PC-9 (cell line): Measurements from ENCODE around the gene SDR39U1. TPM values are rescaled to one million over a fixed set of nuclear protein-coding genes. Genes with fewer than 3 reads are reported as not detected.

ENCODE experiments used
- BruUV-seq: library from RNA; stranded (reverse); fragments of 400-500 nt; replicated peaks from 2 replicates; lab custom pipeline; 2021; lab: Mats Ljungman, UMichigan
- CTCF ChIA-PET: fragments of 300-600 bp; sonication (Branson Sonifier 250); formaldehyde crosslinking; loops from one replicate; lab custom pipeline; 2022; ENCODE audit warnings: antibody characterized with exemption; lab: Charles Lee
- POLR2A ChIA-PET: fragments of 300-600 bp; sonication (Branson Sonifier 250); formaldehyde crosslinking; loops from one replicate; lab custom pipeline; 2022; ENCODE audit warnings: antibody characterized with exemption; ENCODE audit not compliant: unreplicated experiment; lab: Charles Lee
- DNase-seq, 2 experiments: peaks; one replicate each; pipeline versions ENCODE4 v3.0.0 to v3.0.0-alpha.2; 2015 to 2022; ENCODE audit warnings: mixed read lengths in 1 of 2
- H2AFZ ChIP-seq: fragments of 200-600 bp; sonication (generic); 2 replicates; pipeline ENCODE4 v1.8.1; 2017; ENCODE audit warnings: antibody characterized with exemption
- H3F3A ChIP-seq: fragments of 200-600 bp; sonication (generic); 2 replicates; pipeline ENCODE4 v1.8.1; 2017; ENCODE audit warnings: antibody characterized with exemption, mild to moderate bottlenecking, low read depth; ENCODE audit not compliant: insufficient read depth
- H3K27ac ChIP-seq: fragments of 200-600 bp; sonication (generic); 2 replicates; pipeline ENCODE4 v1.6.1; 2016; ENCODE audit warnings: mixed run types
- H3K27me3 ChIP-seq: fragments of 200-600 bp; sonication (generic); 2 replicates; pipeline ENCODE4 v1.6.1; 2016; ENCODE audit warnings: low read depth, mixed run types; ENCODE audit not compliant: insufficient read depth
- H3K36me3 ChIP-seq: fragments of 200-600 bp; sonication (generic); 2 replicates; pipeline ENCODE4 v1.6.1; 2016; ENCODE audit warnings: low read depth, mixed run types
- H3K4me1 ChIP-seq: fragments of 200-600 bp; sonication (generic); replicated peaks from 2 replicates; pipeline ENCODE4 v1.6.1; 2016; ENCODE audit warnings: mixed run types; ENCODE audit not compliant: insufficient read depth
- H3K4me2 ChIP-seq: fragments of 200-600 bp; sonication (generic); 2 replicates; pipeline ENCODE4 v1.6.1; 2017; ENCODE audit warnings: mixed run types
- H3K4me3 ChIP-seq: fragments of 200-600 bp; sonication (generic); 2 replicates; pipeline ENCODE4 v1.6.1; 2016; ENCODE audit warnings: mixed run types
- H3K79me2 ChIP-seq: fragments of 200-600 bp; sonication (generic); 2 replicates; pipeline ENCODE4 v1.6.1; 2017; ENCODE audit warnings: low read depth, mixed run types
- H3K9me2 ChIP-seq: fragments of 200-600 bp; sonication (generic); 2 replicates; pipeline ENCODE4 v1.8.1; 2017; ENCODE audit warnings: mild to moderate bottlenecking; ENCODE audit not compliant: insufficient read depth
- H3K9me3 ChIP-seq: fragments of 200-600 bp; sonication (generic); 2 replicates; pipeline ENCODE4 v1.8.1; 2016; ENCODE audit warnings: low read depth; ENCODE audit not compliant: insufficient read depth
- H4K20me1 ChIP-seq: fragments of 200-600 bp; sonication (generic); 2 replicates; pipeline ENCODE4 v1.8.1; 2017; ENCODE audit not compliant: insufficient read depth
- EZH2 ChIP-seq: fragments of 200-600 bp; sonication (generic); IDR thresholded peaks from 2 replicates; pipeline ENCODE4 v1.8.0; 2017; ENCODE audit warnings: antibody characterized with exemption, low read depth
- intact Hi-C: fragments of 100-400 bp; cut with micrococcal nuclease; formaldehyde crosslinking; loops from one replicate; pipeline ENCODE4 v1.10.0; 2022; ENCODE audit not compliant: unreplicated experiment
- total RNA-seq: library from RNA; stranded (reverse); gene quantifications from 2 replicates; pipeline ENCODE4 v1.2.3, GENCODE V29; 2021
- TF ChIP-seq, protein P1 (sequence below): fragments of 200-600 bp; sonication (generic); conservative IDR thresholded peaks from 2 replicates; pipeline ENCODE4 v1.6.1; 2017; ENCODE audit warnings: mixed run types, antibody characterized with exemption, mild to moderate bottlenecking, moderate library complexity

The SDR39U1 gene
- total RNA-seq, 1 experiment from 2014 or later = 17.2 TPM

DNA sequence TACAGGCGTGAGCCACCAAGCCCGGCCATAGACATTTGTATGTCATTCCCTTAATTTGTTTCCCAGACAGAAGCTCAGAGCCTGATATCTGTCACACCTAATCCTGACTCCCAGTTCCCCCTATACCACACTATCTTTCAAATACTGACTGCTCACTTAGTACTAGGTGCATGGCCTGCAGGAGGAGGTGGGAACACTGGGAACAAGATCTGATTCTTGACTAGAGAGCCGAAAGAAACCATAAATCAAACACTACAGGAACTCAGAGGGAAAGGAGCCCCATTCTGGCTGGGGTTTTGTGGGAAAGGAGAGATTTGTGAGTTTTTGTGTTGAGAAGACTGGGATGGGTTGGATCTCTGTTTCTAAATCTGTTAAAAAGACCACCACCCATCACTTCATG is 7.9 kb downstream of the SDR39U1 start:
- Histone ChIP-seq H3K27me3 (no peaks in the 10 kb centered on the region), H3K27ac (no peak overlapping the region), H3F3A (peaks cover 17% of the 10 kb centered on the region; the same call in 1 of the 2 replicates), H4K20me1 (0 out of 2 replicates have a peak, but pooled peaks cover 4% of the 10 kb centered on the region), H3K4me1 (peaks cover 9% of the 10 kb centered on the region), H3K9me3 (no peaks in the 10 kb centered on the region), H3K36me3 (no peaks in the 10 kb centered on the region), H3K4me2 (no peak overlapping the region), H2AFZ (no peak overlapping the region), H3K79me2 (peaks cover 14% of the 10 kb centered on the region), H3K9me2 (no peaks in the 10 kb centered on the region), H3K4me3 (no peak overlapping the region)
- POLR2A ChIA-PET = no interaction called here
- intact Hi-C loops = loop anchor here (5.0 kb wide), 1 partner anchor 192 kb away; the partner anchor contains the start of gene TINF2
- BruUV-seq = no TSS peak
- TF ChIP-seq, protein P1, sequence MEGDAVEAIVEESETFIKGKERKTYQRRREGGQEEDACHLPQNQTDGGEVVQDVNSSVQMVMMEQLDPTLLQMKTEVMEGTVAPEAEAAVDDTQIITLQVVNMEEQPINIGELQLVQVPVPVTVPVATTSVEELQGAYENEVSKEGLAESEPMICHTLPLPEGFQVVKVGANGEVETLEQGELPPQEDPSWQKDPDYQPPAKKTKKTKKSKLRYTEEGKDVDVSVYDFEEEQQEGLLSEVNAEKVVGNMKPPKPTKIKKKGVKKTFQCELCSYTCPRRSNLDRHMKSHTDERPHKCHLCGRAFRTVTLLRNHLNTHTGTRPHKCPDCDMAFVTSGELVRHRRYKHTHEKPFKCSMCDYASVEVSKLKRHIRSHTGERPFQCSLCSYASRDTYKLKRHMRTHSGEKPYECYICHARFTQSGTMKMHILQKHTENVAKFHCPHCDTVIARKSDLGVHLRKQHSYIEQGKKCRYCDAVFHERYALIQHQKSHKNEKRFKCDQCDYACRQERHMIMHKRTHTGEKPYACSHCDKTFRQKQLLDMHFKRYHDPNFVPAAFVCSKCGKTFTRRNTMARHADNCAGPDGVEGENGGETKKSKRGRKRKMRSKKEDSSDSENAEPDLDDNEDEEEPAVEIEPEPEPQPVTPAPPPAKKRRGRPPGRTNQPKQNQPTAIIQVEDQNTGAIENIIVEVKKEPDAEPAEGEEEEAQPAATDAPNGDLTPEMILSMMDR = no peak
- TF ChIP-seq EZH2 = no peak
- no peak for DNase-seq
- CTCF ChIA-PET = no interaction called here

DNA sequence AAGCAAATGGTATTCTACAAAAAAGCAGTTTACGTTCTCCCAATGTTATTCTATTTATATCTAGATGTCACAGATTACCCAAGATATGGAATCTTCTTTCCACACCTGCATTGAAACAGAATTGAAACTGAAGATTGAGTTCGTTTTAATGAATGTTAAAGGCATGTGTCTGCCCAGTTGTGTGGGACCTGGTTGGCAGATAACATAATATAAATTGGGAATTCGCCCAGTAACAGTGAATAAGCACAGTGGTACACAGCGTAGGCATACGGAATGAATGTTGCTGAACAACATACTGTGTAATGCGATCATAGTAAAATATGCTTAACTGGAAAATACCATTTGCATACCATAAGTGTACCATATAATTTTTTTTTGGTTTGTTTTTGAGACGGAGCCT is 8.5 kb downstream of the SDR39U1 start:
- peaks cover 14% of the 10 kb centered on the region for H3K79me2 ChIP-seq
- H3K27me3 ChIP-seq = no peaks in the 10 kb centered on the region
- H3K9me3 ChIP-seq = no peaks in the 10 kb centered on the region
- H3F3A ChIP-seq = peaks cover 13% of the 10 kb centered on the region; the same call in 1 of the 2 replicates
- ChIA-PET CTCF (interaction anchor here (0.6 kb wide), 1 partner anchor 100 kb away, joined by 3 read pairs; no protein-coding TSS in a partner anchor), POLR2A (no interaction called here)
- H3K27ac ChIP-seq = no peak overlapping the region
- no peaks in the 10 kb centered on the region for H3K9me2 ChIP-seq
- peaks cover 9% of the 10 kb centered on the region for H3K4me1 ChIP-seq
- H2AFZ ChIP-seq = no peak overlapping the region
- BruUV-seq = no TSS peak
- 0 out of 2 replicates have a peak, but pooled peaks cover 4% of the 10 kb centered on the region for H4K20me1 ChIP-seq
- H3K4me3 ChIP-seq = no peak overlapping the region
- DNase-seq = no peak
- intact Hi-C loops = loop anchor here (5.0 kb wide), 1 partner anchor 192 kb away; the partner anchor contains the start of gene TINF2
- no peak overlapping the region for H3K4me2 ChIP-seq
- H3K36me3 ChIP-seq = no peaks in the 10 kb centered on the region
- TF ChIP-seq, protein P1 = no peak
- no peak for TF ChIP-seq EZH2

DNA sequence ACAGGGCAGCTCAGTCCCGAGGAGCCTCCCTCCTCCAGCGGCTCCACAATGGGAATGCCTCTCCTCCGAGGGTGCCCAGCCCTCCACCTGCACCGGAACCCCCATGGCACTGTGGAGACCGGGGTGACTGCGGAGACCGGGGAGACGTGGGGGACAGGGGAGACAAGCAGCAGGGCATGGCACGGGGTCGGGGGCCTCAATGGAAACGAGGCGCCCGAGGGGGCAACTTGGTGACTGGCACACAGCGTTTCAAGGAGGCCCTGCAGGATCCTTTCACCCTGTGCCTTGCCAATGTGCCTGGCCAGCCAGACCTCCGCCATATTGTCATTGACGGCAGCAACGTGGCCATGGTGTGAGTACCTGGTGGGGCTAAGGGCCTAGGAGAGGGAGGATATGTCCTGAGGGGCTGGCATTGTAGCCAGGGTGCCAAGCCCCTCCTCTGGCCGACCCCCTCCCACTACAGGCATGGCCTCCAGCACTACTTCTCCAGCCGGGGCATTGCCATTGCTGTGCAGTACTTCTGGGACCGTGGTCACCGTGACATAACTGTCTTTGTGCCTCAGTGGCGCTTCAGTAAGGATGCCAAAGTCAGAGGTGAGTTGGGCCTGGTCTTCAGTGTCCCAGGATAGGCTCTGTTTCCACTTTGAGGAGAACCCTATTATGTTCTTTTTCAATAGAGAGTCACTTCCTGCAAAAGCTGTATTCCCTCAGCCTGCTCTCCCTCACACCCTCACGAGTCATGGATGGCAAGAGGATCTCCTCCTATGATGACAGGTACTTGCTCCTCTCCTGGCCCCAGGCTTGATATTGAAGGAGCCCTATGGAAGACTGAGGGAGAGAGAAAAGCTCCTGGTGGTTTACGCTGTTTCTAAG is 10.1 kb downstream of the SDR39U1 start:
- Histone ChIP-seq H3K79me2 (peaks cover 14% of the 10 kb centered on the region), H3K4me2 (peak overlapping the region; percentile 83), H3K36me3 (no peaks in the 10 kb centered on the region), H3K27ac (no peak overlapping the region), H3K9me2 (no peaks in the 10 kb centered on the region), H3K27me3 (no peaks in the 10 kb centered on the region), H3F3A (peaks cover 13% of the 10 kb centered on the region; the same call in 1 of the 2 replicates), H3K4me3 (no peak overlapping the region), H3K4me1 (peaks cover 9% of the 10 kb centered on the region), H3K9me3 (no peaks in the 10 kb centered on the region), H4K20me1 (0 out of 2 replicates have a peak, but pooled peaks cover 4% of the 10 kb centered on the region), H2AFZ (no peak overlapping the region)
- intact Hi-C loops = loop anchor here (5.0 kb wide), 1 partner anchor 190 kb away; the partner anchor contains the start of gene TINF2
- CTCF ChIA-PET = interaction anchor here (0.5 to 1.5 kb wide), 6 partner anchors 14 to 339 kb away, joined by 3 to 26 read pairs (median 4); no protein-coding TSS in a partner anchor
- no peak for TF ChIP-seq EZH2
- TF ChIP-seq, protein P1 = no peak
- DNase-seq = no peak
- POLR2A ChIA-PET = interaction anchor here (0.5 to 1.8 kb wide), 5 partner anchors 23 to 1112 kb away, joined by 3 to 8 read pairs (median 4); no protein-coding TSS in a partner anchor
- BruUV-seq = no TSS peak
